ENCODE results near the gene ARSK.

DNA sequence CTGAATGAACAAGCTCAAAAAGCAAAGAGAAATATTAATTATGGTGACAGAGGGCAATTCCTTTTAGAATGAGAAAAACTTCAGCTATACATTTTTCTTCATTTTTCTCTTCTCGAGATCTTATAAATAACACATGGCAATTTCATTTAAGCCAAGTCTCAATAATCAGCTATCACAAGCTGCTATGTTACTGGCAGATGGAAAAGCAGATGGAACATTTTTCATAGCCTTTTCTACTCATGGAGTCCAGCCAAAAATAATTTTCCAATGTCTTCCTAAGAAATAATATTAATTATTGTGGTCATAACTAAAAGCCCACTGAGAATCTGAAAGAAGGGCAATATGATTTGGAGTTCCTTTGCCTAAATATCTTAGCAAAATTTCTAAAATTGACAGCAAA lies 35.8 kb upstream of the ARSK start:
- no peak for TF ChIP-seq CTCF (IDR thresholded peaks at IDR 0.05)
- TF ChIP-seq POLR2A (IDR thresholded peaks at IDR 0.05) = no peak
- no peak for TF ChIP-seq POLR2AphosphoS5 (IDR thresholded peaks at IDR 0.05)

All from sigmoid colon (tissue), 4 donors.